Left lung (tissue), 10 donors: Measurements from ENCODE around the gene PRR5. TPM values are rescaled to one million over a fixed set of nuclear protein-coding genes. Genes with fewer than 3 reads are reported as not detected.
A peak's percentile ranks its signal among the peaks of the same experiment; 100 is the strongest.

ENCODE experiments used
- ATAC-seq: fragments of 200-7000 bp; cut with Tn5 transposase; one replicate; pipeline ENCODE4 v1.9.1; 2020; ENCODE audit warnings: moderate library complexity
- DNase-seq, 4 donors: peaks; one replicate each; pipeline ENCODE4 v3.0.0-alpha.2; 2013 to 2020
- H3K27ac ChIP-seq, 2 donors: fragments of 200-600 bp; sonication (generic) in 1 of 2; one replicate each; pipeline versions ENCODE4 v1.5.0 to v1.8.0; 2020 to 2021
- H3K27me3 ChIP-seq, 2 donors: fragments of 200-600 bp; sonication (generic) in 1 of 2; one replicate each; pipeline versions ENCODE4 v1.5.0 to v1.8.0; 2020 to 2021
- H3K36me3 ChIP-seq, 2 donors: fragments of 200-600 bp; sonication (generic) in 1 of 2; one replicate each; pipeline versions ENCODE4 v1.5.0 to v1.8.0; 2020 to 2021
- H3K4me1 ChIP-seq, 2 donors: fragments of 200-600 bp; one replicate each; pipeline ENCODE4 v1.8.0; 2021
- H3K4me3 ChIP-seq, 2 donors: fragments of 200-600 bp; sonication (generic) in 1 of 2; one replicate each; pipeline versions ENCODE4 v1.5.0 to v1.8.0; 2020 to 2021; ENCODE audit warnings: mild to moderate bottlenecking in 1 of 2
- H3K9me3 ChIP-seq, 2 donors: fragments of 200-600 bp; sonication (generic) in 1 of 2; one replicate each; pipeline versions ENCODE4 v1.5.0 to v1.8.0; 2020 to 2021
- CTCF ChIP-seq, 2 donors: fragments of 200-600 bp; sonication (generic) in 1 of 2; IDR thresholded peaks; one replicate each; pipeline versions ENCODE4 v1.5.0 to v1.8.0; 2021; ENCODE audit warnings: antibody characterized with exemption in 2 of 2
- intact Hi-C, 2 donors: fragments of 100-400 bp; cut with DNase I; formaldehyde crosslinking; loops; one replicate each; pipeline versions ENCODE4 v1.11.2 to v1.14.2; 2022
- polyA plus RNA-seq, 6 donors: library from polyadenylated mRNA; unstranded; fragments of 120-200 nt; gene quantifications; one replicate each; pipeline ENCODE4 v1.2.1, GENCODE V29; 2013; ENCODE audit not compliant: insufficient read length in 6 of 6
- total RNA-seq, 2 donors: library from RNA; stranded (reverse); fragmentation: NEBNext Ultra II Directional; extraction: Animal tissue kit (Norgen Biotek cat#: 25700); gene quantifications; one replicate each; pipeline ENCODE4 v1.2.1, GENCODE V29; 2021
- donor health status: DM: no; HTN: yes; CAD: no.
- donor health status: DM: no; HTN: no; CAD: no.

Gene PRR5
- total and polyA plus RNA-seq, 8 donors = 7.1 to 24.6 (median 20.0) TPM

- peak; percentile 78 for ATAC-seq
- intact Hi-C loops = no loop called here
- no peak overlapping the region for H3K4me3 ChIP-seq
- peaks cover 0 to under 1% of the 10 kb centered on the region in 2 donors for H3K27me3 ChIP-seq
- H3K27ac ChIP-seq = no peak overlapping the region
- peak in 1 of 4 donors; percentile 55 for DNase-seq
- no peak for TF ChIP-seq CTCF (IDR thresholded peaks at IDR 0.05)
- H3K9me3 ChIP-seq = no peaks in the 10 kb centered on the region
- no peaks in the 10 kb centered on the region for H3K36me3 ChIP-seq
- H3K4me1 ChIP-seq = peaks cover 2 to 14% of the 10 kb centered on the region in 2 donors
Measured at GRCh38 chr22:44685384-44686056, 16.5 kb upstream of the PRR5 start.

DNA sequence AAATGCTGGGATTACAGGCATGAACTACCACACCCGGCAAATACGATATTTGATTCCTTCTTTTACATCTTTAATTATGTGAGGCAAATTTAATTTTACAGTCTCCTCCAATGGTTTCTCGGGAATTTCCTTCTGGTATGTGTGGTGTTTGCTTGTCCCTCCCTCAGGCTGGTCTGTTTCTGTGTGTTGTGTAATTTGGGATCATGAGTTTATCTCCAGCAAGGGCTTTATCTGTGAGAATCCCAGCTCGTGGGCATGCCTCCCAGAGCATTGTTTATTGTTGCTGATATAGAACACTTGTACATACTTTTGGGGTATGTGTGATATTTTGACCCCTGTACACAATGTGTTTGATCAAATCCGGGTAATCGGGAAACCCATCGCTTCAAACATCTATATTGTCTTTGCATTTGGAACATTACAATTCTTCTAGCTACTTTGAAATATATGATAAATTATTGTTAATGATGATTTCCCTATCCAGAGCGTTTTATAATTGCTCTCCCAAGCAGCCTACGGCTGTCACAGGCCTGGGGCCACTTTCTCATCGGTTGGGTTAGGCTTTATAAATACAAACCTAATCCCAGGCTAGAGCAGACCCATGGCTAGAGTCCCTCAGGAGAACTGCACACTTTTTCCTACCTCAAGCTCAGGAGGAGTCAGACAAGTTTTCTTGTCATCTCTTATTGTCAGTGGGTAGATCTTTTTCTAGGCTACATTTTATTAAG is 15.0 kb upstream of the PRR5 start:
- H3K27me3 ChIP-seq = peaks cover 0 to 6% of the 10 kb centered on the region in 2 donors
- peaks cover 2 to 14% of the 10 kb centered on the region in 2 donors for H3K4me1 ChIP-seq
- H3K4me3 ChIP-seq = no peak overlapping the region
- TF ChIP-seq CTCF (IDR thresholded peaks at IDR 0.05) = no peak
- no peaks in the 10 kb centered on the region for H3K9me3 ChIP-seq
- no peaks in the 10 kb centered on the region for H3K36me3 ChIP-seq
- intact Hi-C loops = no loop called here
- peak in 2 of 4 donors; percentile 63 to 74 for DNase-seq
- no peak for ATAC-seq
- no peak overlapping the region for H3K27ac ChIP-seq

GRCh38 chr22:44689173-44689572 is 12.8 kb upstream of the PRR5 start:
- intact Hi-C loops = no loop called here
- Histone ChIP-seq H3K27me3 (peaks cover 0 to 6% of the 10 kb centered on the region in 2 donors), H3K27ac (no peak overlapping the region), H3K4me1 (peaks cover 2 to 14% of the 10 kb centered on the region in 2 donors), H3K4me3 (no peak overlapping the region), H3K9me3 (no peaks in the 10 kb centered on the region), H3K36me3 (no peaks in the 10 kb centered on the region)
- no peak for DNase-seq
- no peak for ATAC-seq
- TF ChIP-seq CTCF (IDR thresholded peaks at IDR 0.05) = no peak

DNA sequence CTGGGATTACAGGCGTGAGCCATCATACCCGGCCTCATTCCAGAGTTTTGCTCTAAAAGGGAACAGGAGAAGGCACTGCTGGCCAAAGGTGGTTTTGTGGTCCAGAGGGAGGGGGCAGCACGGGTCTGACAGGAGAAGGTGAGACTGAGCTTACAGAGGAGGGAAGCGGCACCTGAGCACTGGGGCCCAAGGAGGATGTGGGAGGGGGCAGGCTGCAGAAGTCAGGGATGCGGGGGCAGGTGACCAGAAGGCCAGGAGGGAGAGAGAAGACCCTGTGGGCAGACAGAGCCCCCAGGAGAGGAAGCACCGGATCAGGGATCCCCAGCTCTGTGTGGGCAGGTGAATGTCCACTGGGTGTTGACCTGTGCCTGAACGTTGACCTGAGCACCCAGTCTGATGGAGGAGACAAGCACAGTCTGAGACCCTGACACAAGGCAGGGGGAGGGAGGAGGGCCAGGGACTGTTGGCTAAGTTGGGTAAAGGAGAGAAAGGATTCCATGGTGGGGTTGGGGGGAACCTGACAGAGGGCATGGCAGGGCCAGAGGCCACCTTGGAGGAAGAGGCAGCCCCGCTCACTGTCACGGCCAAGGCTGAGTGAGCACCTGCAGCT is 12.0 kb upstream of the PRR5 start:
- H3K36me3 ChIP-seq = no peaks in the 10 kb centered on the region
- H3K9me3 ChIP-seq = no peaks in the 10 kb centered on the region
- H3K27ac ChIP-seq = no peak overlapping the region
- DNase-seq (no peak), ATAC-seq (no peak)
- H3K4me1 ChIP-seq = peaks cover 1 to 7% of the 10 kb centered on the region in 2 donors
- H3K27me3 ChIP-seq = peaks cover 0 to 6% of the 10 kb centered on the region in 2 donors
- TF ChIP-seq CTCF (IDR thresholded peaks at IDR 0.05) = no peak
- intact Hi-C loops = no loop called here
- no peak overlapping the region for H3K4me3 ChIP-seq
